ENCODE measurements around the gene TBC1D9B.

The TBC1D9B gene

GRCh38 chr5:179907556-179908324 is at the start of gene TBC1D9B:
Gene TBC1D9B, minus strand, starts transcription at chr5:179907897. Its CDS starts 76 bp downstream, at chr5:179907821.
- DNase-seq (ENCODE audit: low read depth), result peak; percentile 51

- DNase-seq (ENCODE audit: low read depth), result no peak
Measured at GRCh38 chr5:179955630-179956029, 47.9 kb upstream of the TBC1D9B start.

- DNase-seq (ENCODE audit: low read depth), result no peak
Measured at GRCh38 chr5:179955062-179955461, 47.4 kb upstream of the TBC1D9B start.

- DNase-seq (ENCODE audit: low read depth), result no peak
Measured at GRCh38 chr5:179954434-179954833, 46.7 kb upstream of the TBC1D9B start.

GRCh38 chr5:179953987-179954386 is 46.3 kb upstream of the TBC1D9B start:
- no peak for DNase-seq (ENCODE audit: low read depth)

GRCh38 chr5:179936976-179937681 is 29.4 kb upstream of the TBC1D9B start:
- DNase-seq (ENCODE audit: low read depth), result no peak

- DNase-seq (ENCODE audit: low read depth), result no peak
Measured at GRCh38 chr5:179930788-179931473, 23.2 kb upstream of the TBC1D9B start.

- DNase-seq (ENCODE audit: low read depth), result no peak
Measured at GRCh38 chr5:179927824-179928223, 20.1 kb upstream of the TBC1D9B start.

GRCh38 chr5:179926657-179927056 is 19.0 kb upstream of the TBC1D9B start:
- DNase-seq (ENCODE audit: low read depth), result no peak

GRCh38 chr5:179923436-179923835 is 15.7 kb upstream of the TBC1D9B start:
- DNase-seq (ENCODE audit: low read depth), result no peak

GRCh38 chr5:179920175-179920574 is 12.5 kb upstream of the TBC1D9B start:
- no peak for DNase-seq (ENCODE audit: low read depth)

- DNase-seq (ENCODE audit: low read depth), result no peak
Measured at GRCh38 chr5:179919487-179920060, 11.9 kb upstream of the TBC1D9B start.

- no peak for DNase-seq (ENCODE audit: low read depth)
Measured at GRCh38 chr5:179918742-179919486, 11.2 kb upstream of the TBC1D9B start.

- DNase-seq (ENCODE audit: low read depth), result no peak
Measured at GRCh38 chr5:179916523-179916922, 8.8 kb upstream of the TBC1D9B start.

- no peak for DNase-seq (ENCODE audit: low read depth)
Measured at GRCh38 chr5:179915406-179915935, 7.8 kb upstream of the TBC1D9B start.

- no peak for DNase-seq (ENCODE audit: low read depth)
Measured at GRCh38 chr5:179914032-179914755, 6.5 kb upstream of the TBC1D9B start.

GRCh38 chr5:179913461-179913860 is 5.8 kb upstream of the TBC1D9B start:
- no peak for DNase-seq (ENCODE audit: low read depth)

GRCh38 chr5:179912951-179913350 is 5.3 kb upstream of the TBC1D9B start:
- DNase-seq (ENCODE audit: low read depth), result no peak

- DNase-seq (ENCODE audit: low read depth), result no peak
Measured at GRCh38 chr5:179912386-179912785, 4.7 kb upstream of the TBC1D9B start.

GRCh38 chr5:179909224-179909623 is 1.5 kb upstream of the TBC1D9B start:
- DNase-seq (ENCODE audit: low read depth), result no peak

GRCh38 chr5:179908528-179908927 is 831 bp upstream of the TBC1D9B start:
- no peak for DNase-seq (ENCODE audit: low read depth)

Data from activated T-cell treated with anti-CD3 and anti-CD28 coated beads for 1 hour (primary cell).